Lung (tissue), 12 donors: ENCODE measurements around the gene SULF2. TPM values are rescaled to one million over a fixed set of nuclear protein-coding genes. Genes with fewer than 3 reads are reported as not detected.
"Not testable (repeated sequence)": the region's sequence is repeated elsewhere in the genome, so short reads cannot be mapped to it uniquely, and the experiment has no call there.

Experiments used
- ATAC-seq: fragments of 200-7000 bp; cut with Tn5 transposase; one replicate; pipeline ENCODE4 v1.9.1; 2020; ENCODE audit warnings: moderate number of reproducible peaks; ENCODE audit not compliant: insufficient read depth, low FRiP score
- DNase-seq, 3 donors: peaks; one replicate each; pipeline ENCODE4 v3.0.0-alpha.2; 2013 to 2017
- H3K27ac ChIP-seq, 2 donors: one replicate each; pipeline ENCODE4 v1.5.1; 2013; ENCODE audit warnings: mild to moderate bottlenecking in 2 of 2, moderate library complexity in 2 of 2, control low read depth in 1 of 2, inconsistent platforms in 1 of 2, low read depth in 1 of 2, low read length in 1 of 2
- H3K27me3 ChIP-seq, 3 donors: one replicate each; pipeline ENCODE4 v1.5.1; 2013; ENCODE audit warnings: low read length in 2 of 3; ENCODE audit not compliant: control insufficient read depth in 3 of 3, insufficient read depth in 3 of 3
- H3K36me3 ChIP-seq, 4 donors: one replicate each; pipeline ENCODE4 v1.5.1; 2013; ENCODE audit warnings: low read length in 4 of 4, mild to moderate bottlenecking in 1 of 4, moderate library complexity in 1 of 4; ENCODE audit not compliant: control insufficient read depth in 4 of 4, insufficient read depth in 4 of 4
- H3K4me1 ChIP-seq, 5 donors: one replicate each; pipeline ENCODE4 v1.5.1; 2013; ENCODE audit warnings: low read length in 5 of 5, mild to moderate bottlenecking in 2 of 5, moderate library complexity in 1 of 5; ENCODE audit not compliant: control insufficient read depth in 5 of 5, insufficient read depth in 5 of 5
- H3K4me3 ChIP-seq: one replicate; pipeline ENCODE4 v1.5.1; 2013; ENCODE audit warnings: mild to moderate bottlenecking, control low read depth, moderate library complexity
- H3K9ac ChIP-seq, 2 donors: one replicate each; pipeline ENCODE4 v1.5.1; 2013; ENCODE audit warnings: low read length in 2 of 2, control low read depth in 1 of 2; ENCODE audit not compliant: insufficient read depth in 1 of 2
- H3K9me3 ChIP-seq, 4 donors: one replicate each; pipeline ENCODE4 v1.5.1; 2013; ENCODE audit warnings: low read length in 3 of 4, mild to moderate bottlenecking in 1 of 4, moderate library complexity in 1 of 4; ENCODE audit not compliant: control insufficient read depth in 4 of 4, insufficient read depth in 3 of 4
- WGBS, 2 donors: extraction: QIAGEN DNeasy Blood & Tissue Kit; methylation state at CpG; one replicate each; pipeline ENCODE4 v1.1.7; 2013; 5-methylcytosine and 5-hydroxymethylcytosine counted together
- polyA plus RNA-seq, 2 donors: library from polyadenylated mRNA; stranded (reverse); fragments of 200-250 nt; gene quantifications; one replicate each; pipeline ENCODE4 v1.2.1, GENCODE V29; 2013
- total RNA-seq, 2 donors: library from RNA; depleted of rRNA in 1 of 2; stranded (reverse); fragments of >200 nt in 1 of 2; gene quantifications; one replicate each; pipeline ENCODE4 v1.2.1, GENCODE V29; 2014 to 2021
- TF ChIP-seq, protein P1 (sequence below): IDR thresholded peaks from 2 replicates; pipeline ENCODE4 v1.5.1; 2012; ENCODE audit warnings: mild to moderate bottlenecking; ENCODE audit errors: control extremely low read depth, extremely low read depth
- donor health status: control.
- donor health status: control.
- donor health status: Bipolar disorder and iron deficiency.
- donor health status: healthy.
- donor health status: DM: yes; HTN: yes; CAD: no.

Gene SULF2
- total and polyA plus RNA-seq, 4 donors: 17.7 to 42.4 (median 23.6) TPM

DNA sequence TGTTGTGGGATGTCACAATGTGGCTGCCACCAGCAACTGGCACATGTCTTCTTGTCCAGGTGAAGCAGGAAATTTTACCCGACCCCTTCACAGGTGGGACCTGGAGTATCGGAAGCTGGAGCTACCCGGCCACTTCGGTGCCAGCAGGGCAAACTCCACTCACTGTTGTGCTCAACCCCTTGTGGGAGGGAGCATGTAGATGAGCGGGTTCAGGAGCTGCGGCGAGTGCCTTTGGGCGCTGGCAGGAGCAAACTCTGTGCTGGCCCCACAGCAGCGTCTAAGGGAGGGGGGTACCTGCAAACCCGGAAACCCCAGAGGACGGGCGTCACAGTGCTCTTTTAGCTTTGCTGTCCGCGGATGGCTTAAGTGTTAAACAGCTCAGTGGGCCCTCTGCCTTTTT, 20.7 kb upstream of the SULF2 start:
- WGBS, 2 donors: 56 to 58% methylated on average over 14 of the region's 14 CpGs
- peaks cover 0 to 6% (median 2%) of the 10 kb centered on the region in 3 donors for H3K27me3 ChIP-seq
- H3K4me1 ChIP-seq: peaks cover 0 to 11% (median 0%) of the 10 kb centered on the region in 5 donors
- no peak for DNase-seq
- TF ChIP-seq, protein P1, sequence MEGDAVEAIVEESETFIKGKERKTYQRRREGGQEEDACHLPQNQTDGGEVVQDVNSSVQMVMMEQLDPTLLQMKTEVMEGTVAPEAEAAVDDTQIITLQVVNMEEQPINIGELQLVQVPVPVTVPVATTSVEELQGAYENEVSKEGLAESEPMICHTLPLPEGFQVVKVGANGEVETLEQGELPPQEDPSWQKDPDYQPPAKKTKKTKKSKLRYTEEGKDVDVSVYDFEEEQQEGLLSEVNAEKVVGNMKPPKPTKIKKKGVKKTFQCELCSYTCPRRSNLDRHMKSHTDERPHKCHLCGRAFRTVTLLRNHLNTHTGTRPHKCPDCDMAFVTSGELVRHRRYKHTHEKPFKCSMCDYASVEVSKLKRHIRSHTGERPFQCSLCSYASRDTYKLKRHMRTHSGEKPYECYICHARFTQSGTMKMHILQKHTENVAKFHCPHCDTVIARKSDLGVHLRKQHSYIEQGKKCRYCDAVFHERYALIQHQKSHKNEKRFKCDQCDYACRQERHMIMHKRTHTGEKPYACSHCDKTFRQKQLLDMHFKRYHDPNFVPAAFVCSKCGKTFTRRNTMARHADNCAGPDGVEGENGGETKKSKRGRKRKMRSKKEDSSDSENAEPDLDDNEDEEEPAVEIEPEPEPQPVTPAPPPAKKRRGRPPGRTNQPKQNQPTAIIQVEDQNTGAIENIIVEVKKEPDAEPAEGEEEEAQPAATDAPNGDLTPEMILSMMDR: no peak
- ATAC-seq: no peak
- H3K9ac ChIP-seq: no peak overlapping the region
- H3K36me3 ChIP-seq: no peaks in the 10 kb centered on the region
- no peaks in the 10 kb centered on the region for H3K9me3 ChIP-seq
- H3K4me3 ChIP-seq: no peak overlapping the region
- H3K27ac ChIP-seq: no peak overlapping the region

GRCh38 chr20:47804972-47805371, 19.7 kb upstream of the SULF2 start:
- not testable (repeated sequence) for H3K27ac ChIP-seq, H3K36me3 ChIP-seq, H3K4me3 ChIP-seq, H3K9me3 ChIP-seq, DNase-seq, ATAC-seq, H3K9ac ChIP-seq, H3K27me3 ChIP-seq
- peaks cover 0 to 10% (median 0%) of the 10 kb centered on the region in 5 donors for H3K4me1 ChIP-seq
- WGBS, 2 donors: 90 to 91% methylated on average over 7 of the region's 7 CpGs

DNA sequence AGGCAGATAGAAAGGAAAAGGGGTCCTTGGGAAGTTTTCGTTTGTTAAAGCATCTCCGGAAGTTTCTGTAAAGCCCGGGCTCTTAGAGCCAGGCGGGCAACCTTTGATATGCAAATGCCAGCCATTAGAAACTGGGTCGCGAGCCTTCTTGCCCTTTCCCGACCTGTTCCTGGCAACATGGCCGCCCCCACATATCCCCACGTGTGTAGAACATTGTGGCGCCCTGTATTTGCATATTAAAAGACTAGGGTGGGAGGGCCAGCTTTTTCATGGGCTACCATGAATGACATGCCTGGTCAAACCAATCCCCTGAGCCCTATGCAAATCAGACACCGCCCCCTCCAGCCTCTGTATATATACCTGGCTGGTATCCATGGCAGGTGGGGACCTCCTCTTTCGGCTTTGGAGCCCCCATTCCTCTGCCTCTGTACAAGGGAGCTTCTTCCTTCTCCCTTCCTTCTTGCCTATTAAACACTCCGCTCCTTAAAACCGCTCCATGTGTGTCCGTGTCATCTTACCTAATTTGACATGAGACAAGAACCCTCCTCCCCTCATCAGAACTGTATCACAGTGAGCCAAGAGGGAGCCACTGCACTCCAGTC, 19.0 kb upstream of the SULF2 start:
- not testable (repeated sequence) for H3K36me3 ChIP-seq, H3K4me1 ChIP-seq, H3K9ac ChIP-seq, H3K27ac ChIP-seq, H3K27me3 ChIP-seq, H3K9me3 ChIP-seq, ATAC-seq, H3K4me3 ChIP-seq, DNase-seq
- 87 to 89% methylated on average over 15 of the region's 15 CpGs for WGBS, 2 donors

- H3K36me3 ChIP-seq: no peaks in the 10 kb centered on the region
- ATAC-seq (no peak), DNase-seq (no peak)
- H3K9me3 ChIP-seq: no peaks in the 10 kb centered on the region
- TF ChIP-seq, protein P1: no peak
- no peak overlapping the region for H3K27ac ChIP-seq
- H3K9ac ChIP-seq: no peak overlapping the region
- WGBS, 2 donors: 87 to 92% methylated on average over 3 of the region's 3 CpGs
- H3K27me3 ChIP-seq: peaks cover 0 to 6% (median 4%) of the 10 kb centered on the region in 3 donors
- no peak overlapping the region for H3K4me3 ChIP-seq
- H3K4me1 ChIP-seq: peaks cover 0 to 8% (median 0%) of the 10 kb centered on the region in 5 donors
These were observed 17.7 kb upstream of the SULF2 start for GRCh38 chr20:47802975-47803374.
